Right renal pelvis (tissue), 4 donors: ENCODE measurements around the gene ADORA3. TPM values are rescaled to one million over a fixed set of nuclear protein-coding genes. Genes with fewer than 3 reads are reported as not detected.
"Not testable (repeated sequence)": the region's sequence is repeated elsewhere in the genome, so short reads cannot be mapped to it uniquely, and the experiment has no call there.

Experiments used
- DNase-seq, 4 donors: peaks; one replicate each; pipeline ENCODE4 v3.0.0-alpha.2; 2013; ENCODE audit warnings: low read depth in 4 of 4, low spot score in 3 of 4, missing footprints in 1 of 4
- polyA plus RNA-seq, 4 donors: library from polyadenylated mRNA; unstranded; fragments of 120-200 nt; gene quantifications; one replicate each; pipeline ENCODE4 v1.2.1, GENCODE V29; 2013; ENCODE audit not compliant: insufficient read length in 4 of 4

The ADORA3 gene
- under 1 TPM; 0.50 to 0.83 (median 0.61) TPM for polyA plus RNA-seq

- DNase-seq = no peak
Observed at GRCh38 chr1:111503585-111504060, at the start of gene ADORA3, which contains the start of gene TMIGD3. Gene ADORA3 (minus strand): TSS chr1:111503633. CDS start chr1:111503354, 279 bp downstream. Gene TMIGD3 (minus strand): TSS chr1:111503633. CDS start chr1:111503354, 279 bp downstream.

- DNase-seq = no peak
Observed at GRCh38 chr1:111553196-111553595, 49.8 kb upstream of the ADORA3 start.

GRCh38 chr1:111552587-111552986 is 49.2 kb upstream of the ADORA3 start:
- DNase-seq = no peak

- DNase-seq = no peak
Observed at GRCh38 chr1:111551623-111552411, 48.4 kb upstream of the ADORA3 start.

- not testable (repeated sequence) for DNase-seq
Observed at GRCh38 chr1:111547786-111548185, 44.4 kb upstream of the ADORA3 start.

GRCh38 chr1:111542187-111542586 is 38.8 kb upstream of the ADORA3 start:
- DNase-seq = no peak

- no peak for DNase-seq
Observed at GRCh38 chr1:111541721-111542120, 38.3 kb upstream of the ADORA3 start.

- no peak for DNase-seq
Observed at GRCh38 chr1:111540928-111541327, 37.5 kb upstream of the ADORA3 start.

GRCh38 chr1:111538343-111539025 is 35.1 kb upstream of the ADORA3 start:
- DNase-seq = no peak

GRCh38 chr1:111535256-111536191 is 32.1 kb upstream of the ADORA3 start:
- DNase-seq = no peak

- DNase-seq = no peak
Observed at GRCh38 chr1:111520053-111520452, 16.6 kb upstream of the ADORA3 start.

GRCh38 chr1:111517469-111518225 is 14.2 kb upstream of the ADORA3 start:
- no peak for DNase-seq

GRCh38 chr1:111516005-111516535 is 12.6 kb upstream of the ADORA3 start:
- DNase-seq = peak in 1 of 4 donors; percentile 50

GRCh38 chr1:111515291-111516004 is 12.0 kb upstream of the ADORA3 start:
- DNase-seq = no peak

- DNase-seq = no peak
Observed at GRCh38 chr1:111513410-111514020, 10.1 kb upstream of the ADORA3 start.

GRCh38 chr1:111512931-111513330 is 9.5 kb upstream of the ADORA3 start:
- DNase-seq = no peak

GRCh38 chr1:111512132-111512889 is 8.9 kb upstream of the ADORA3 start:
- no peak for DNase-seq

- no peak for DNase-seq
Observed at GRCh38 chr1:111511370-111511769, 7.9 kb upstream of the ADORA3 start.
